Endodermal cell (in vitro differentiated cells): ENCODE data around the gene BCL2L2. TPM values are rescaled to one million over a fixed set of nuclear protein-coding genes. Genes with fewer than 3 reads are reported as not detected.

Experiments used
- DNase-seq: peaks from one replicate; pipeline ENCODE4 v3.0.0-alpha.2; 2017
- H3K27ac ChIP-seq: 2 replicates; pipeline ENCODE4 v1.5.1; 2013; ENCODE audit warnings: mild to moderate bottlenecking, low read depth, low read length, moderate library complexity
- H3K27me3 ChIP-seq: 2 replicates; pipeline ENCODE4 v1.6.1; 2013; ENCODE audit warnings: mild to moderate bottlenecking, low read length, moderate library complexity; ENCODE audit not compliant: insufficient read depth, control insufficient read depth, poor library complexity, severe bottlenecking
- H3K36me3 ChIP-seq: 2 replicates; pipeline ENCODE4 v1.7.0; 2013; ENCODE audit warnings: mild to moderate bottlenecking, low read length, moderate library complexity; ENCODE audit not compliant: control insufficient read depth, insufficient read depth
- H3K4me1 ChIP-seq: one replicate; pipeline ENCODE4 v1.7.0; 2013; ENCODE audit warnings: low read length; ENCODE audit not compliant: control insufficient read depth, insufficient read depth
- H3K4me3 ChIP-seq: 2 replicates; pipeline ENCODE4 v1.5.1; 2013; ENCODE audit warnings: mild to moderate bottlenecking, low read length, moderate library complexity
- H3K9ac ChIP-seq: 2 replicates; pipeline ENCODE4 v1.6.1; 2013; ENCODE audit warnings: mild to moderate bottlenecking, low read length, moderate library complexity; ENCODE audit not compliant: poor library complexity, severe bottlenecking; ENCODE audit errors: extremely low read depth
- H3K9me3 ChIP-seq: 2 replicates; pipeline ENCODE4 v1.6.1; 2013; ENCODE audit warnings: mild to moderate bottlenecking, low read length, moderate library complexity; ENCODE audit not compliant: control insufficient read depth
- H3K27ac Mint-ChIP-seq: 2 replicates; pipeline ENCODE4 v1.8.0; 2020; ENCODE audit warnings: mixed read lengths
- H3K27me3 Mint-ChIP-seq: 2 replicates; pipeline ENCODE4 v1.8.0; 2021; ENCODE audit warnings: mild to moderate bottlenecking, mixed read lengths; ENCODE audit not compliant: insufficient read depth
- H3K36me3 Mint-ChIP-seq: 2 replicates; pipeline ENCODE4 v1.8.0; 2020; ENCODE audit warnings: low read depth, mixed read lengths
- H3K4me1 Mint-ChIP-seq: 2 replicates; pipeline ENCODE4 v1.8.0; 2020; ENCODE audit warnings: mixed read lengths
- H3K4me3 Mint-ChIP-seq: 2 replicates; pipeline ENCODE4 v1.8.0; 2020; ENCODE audit warnings: mild to moderate bottlenecking, moderate library complexity, mixed read lengths
- H3K9me3 Mint-ChIP-seq: 2 replicates; pipeline ENCODE4 v1.8.0; 2020; ENCODE audit warnings: mild to moderate bottlenecking, mixed read lengths
- WGBS, 2 experiments: methylation state at CpG; one replicate each; pipeline versions ENCODE4 v1.1.5 to v1.1.7; 2013; ENCODE audit warnings: missing lambda C conversion rate in 2 of 2, mixed read lengths in 1 of 2; ENCODE audit not compliant: insufficient coverage in 1 of 2, insufficient read length in 1 of 2; 5-methylcytosine and 5-hydroxymethylcytosine counted together
- total RNA-seq, 2 donors: library from RNA; stranded (reverse); fragmentation: NEBNext Ultra II Directional in 1 of 2; extraction: Animal tissue kit (Norgen Biotek cat#: 25700) in 1 of 2; gene quantifications; 2 replicates in 1 of 2; 3 replicates in 1 of 2; pipeline ENCODE4 v1.2.1, GENCODE V29; 2021
- TF ChIP-seq, protein P1 (sequence below): fragments of 200-600 bp; sonication (generic); conservative IDR thresholded peaks from 2 replicates; pipeline ENCODE4 v1.5.0; 2021; ENCODE audit warnings: antibody characterized with exemption, mild to moderate bottlenecking

BCL2L2 gene
- total RNA-seq, 2 donors from 2014 or later: 21.9 to 29.5 TPM

DNA sequence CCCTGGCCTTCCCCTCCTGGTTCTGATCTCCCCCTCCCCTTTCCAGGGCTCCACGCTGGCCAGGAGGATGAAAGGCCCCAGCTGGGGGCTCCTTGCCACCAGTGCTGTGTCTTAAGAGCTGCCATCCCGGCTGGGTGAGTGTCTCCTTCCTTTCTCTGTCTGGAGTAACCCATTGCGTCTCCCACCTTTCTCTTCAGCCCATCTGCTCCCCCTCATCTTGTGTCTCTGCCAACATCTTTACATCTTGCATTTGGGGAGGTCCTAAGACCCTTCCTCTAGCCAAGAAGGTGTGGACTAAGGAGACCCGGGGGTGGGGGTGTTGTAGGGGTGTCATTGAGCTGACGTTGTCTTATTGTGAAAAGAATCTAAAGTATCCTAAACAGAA, 505 bp downstream of the BCL2L2 start:
- Mint-ChIP-seq H3K9me3 (no peaks in the 10 kb centered on the region), H3K36me3 (peaks cover 37% of the 10 kb centered on the region), H3K27ac (peak overlapping the region; percentile 97), H3K4me3 (peak overlapping the region; percentile 92), H3K27me3 (peaks cover 13% of the 10 kb centered on the region), H3K4me1 (peaks cover 15% of the 10 kb centered on the region)
- TF ChIP-seq, protein P1, sequence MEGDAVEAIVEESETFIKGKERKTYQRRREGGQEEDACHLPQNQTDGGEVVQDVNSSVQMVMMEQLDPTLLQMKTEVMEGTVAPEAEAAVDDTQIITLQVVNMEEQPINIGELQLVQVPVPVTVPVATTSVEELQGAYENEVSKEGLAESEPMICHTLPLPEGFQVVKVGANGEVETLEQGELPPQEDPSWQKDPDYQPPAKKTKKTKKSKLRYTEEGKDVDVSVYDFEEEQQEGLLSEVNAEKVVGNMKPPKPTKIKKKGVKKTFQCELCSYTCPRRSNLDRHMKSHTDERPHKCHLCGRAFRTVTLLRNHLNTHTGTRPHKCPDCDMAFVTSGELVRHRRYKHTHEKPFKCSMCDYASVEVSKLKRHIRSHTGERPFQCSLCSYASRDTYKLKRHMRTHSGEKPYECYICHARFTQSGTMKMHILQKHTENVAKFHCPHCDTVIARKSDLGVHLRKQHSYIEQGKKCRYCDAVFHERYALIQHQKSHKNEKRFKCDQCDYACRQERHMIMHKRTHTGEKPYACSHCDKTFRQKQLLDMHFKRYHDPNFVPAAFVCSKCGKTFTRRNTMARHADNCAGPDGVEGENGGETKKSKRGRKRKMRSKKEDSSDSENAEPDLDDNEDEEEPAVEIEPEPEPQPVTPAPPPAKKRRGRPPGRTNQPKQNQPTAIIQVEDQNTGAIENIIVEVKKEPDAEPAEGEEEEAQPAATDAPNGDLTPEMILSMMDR: no peak
- H3K4me3 ChIP-seq: peak overlapping the region; percentile 97
- no peaks in the 10 kb centered on the region for H3K9me3 ChIP-seq
- H3K27me3 ChIP-seq: peaks cover 5% of the 10 kb centered on the region
- peaks cover 39% of the 10 kb centered on the region for H3K36me3 ChIP-seq
- H3K9ac ChIP-seq: peak overlapping the region; percentile 87
- no peak for DNase-seq
- 8 to 10% methylated on average over 2 to 3 of the region's 5 CpGs for WGBS, 2 experiments
- peak overlapping the region; percentile 55 for H3K27ac ChIP-seq
- H3K4me1 ChIP-seq: peaks cover 4% of the 10 kb centered on the region

DNA sequence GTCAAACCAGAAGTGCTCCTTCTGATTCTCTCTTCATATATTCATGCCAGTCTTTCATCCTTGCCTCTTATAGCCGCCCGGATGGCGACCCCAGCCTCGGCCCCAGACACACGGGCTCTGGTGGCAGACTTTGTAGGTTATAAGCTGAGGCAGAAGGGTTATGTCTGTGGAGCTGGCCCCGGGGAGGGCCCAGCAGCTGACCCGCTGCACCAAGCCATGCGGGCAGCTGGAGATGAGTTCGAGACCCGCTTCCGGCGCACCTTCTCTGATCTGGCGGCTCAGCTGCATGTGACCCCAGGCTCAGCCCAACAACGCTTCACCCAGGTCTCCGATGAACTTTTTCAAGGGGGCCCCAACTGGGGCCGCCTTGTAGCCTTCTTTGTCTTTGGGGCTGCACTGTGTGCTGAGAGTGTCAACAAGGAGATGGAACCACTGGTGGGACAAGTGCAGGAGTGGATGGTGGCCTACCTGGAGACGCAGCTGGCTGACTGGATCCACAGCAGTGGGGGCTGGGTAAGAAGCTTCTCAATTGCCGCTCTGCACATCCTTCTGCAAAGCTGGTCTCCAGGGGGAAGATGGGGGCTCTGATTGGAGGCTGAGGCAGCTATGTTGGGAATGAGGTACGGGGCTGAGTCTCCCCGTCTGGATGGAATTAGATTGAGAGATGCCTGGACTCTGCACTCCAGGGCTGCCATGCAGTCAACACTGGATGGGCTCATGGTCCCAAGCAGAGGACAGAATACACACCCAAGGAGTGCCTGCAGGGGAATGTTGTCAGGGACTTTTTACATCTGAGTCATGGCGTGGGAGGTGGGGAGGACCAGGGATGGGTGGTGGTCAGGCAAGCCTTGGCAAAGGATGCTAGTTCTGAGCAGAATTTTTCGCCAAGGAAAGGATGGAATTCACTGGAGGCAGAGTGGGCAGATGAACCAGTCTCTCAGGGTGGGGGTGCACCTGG, 1.3 kb downstream of the BCL2L2 start:
- H3K9ac ChIP-seq: peak overlapping the region; percentile 87
- H3K4me1 ChIP-seq: peaks cover 4% of the 10 kb centered on the region
- H3K4me3 Mint-ChIP-seq: peak overlapping the region; percentile 92
- no peaks in the 10 kb centered on the region for H3K9me3 ChIP-seq
- H3K4me1 Mint-ChIP-seq: peaks cover 15% of the 10 kb centered on the region
- H3K27me3 ChIP-seq: peaks cover 5% of the 10 kb centered on the region
- H3K4me3 ChIP-seq: peak overlapping the region; percentile 97
- H3K9me3 Mint-ChIP-seq: no peaks in the 10 kb centered on the region
- no peak overlapping the region for H3K27ac ChIP-seq
- peaks cover 45% of the 10 kb centered on the region for H3K36me3 Mint-ChIP-seq
- peaks cover 11% of the 10 kb centered on the region for H3K27me3 Mint-ChIP-seq
- H3K27ac Mint-ChIP-seq: peak overlapping the region; percentile 97
- H3K36me3 ChIP-seq: peaks cover 47% of the 10 kb centered on the region
- TF ChIP-seq, protein P1: no peak
- DNase-seq: no peak
- 94 to 97% methylated on average over 12 to 22 of the region's 22 CpGs for WGBS, 2 experiments

DNA sequence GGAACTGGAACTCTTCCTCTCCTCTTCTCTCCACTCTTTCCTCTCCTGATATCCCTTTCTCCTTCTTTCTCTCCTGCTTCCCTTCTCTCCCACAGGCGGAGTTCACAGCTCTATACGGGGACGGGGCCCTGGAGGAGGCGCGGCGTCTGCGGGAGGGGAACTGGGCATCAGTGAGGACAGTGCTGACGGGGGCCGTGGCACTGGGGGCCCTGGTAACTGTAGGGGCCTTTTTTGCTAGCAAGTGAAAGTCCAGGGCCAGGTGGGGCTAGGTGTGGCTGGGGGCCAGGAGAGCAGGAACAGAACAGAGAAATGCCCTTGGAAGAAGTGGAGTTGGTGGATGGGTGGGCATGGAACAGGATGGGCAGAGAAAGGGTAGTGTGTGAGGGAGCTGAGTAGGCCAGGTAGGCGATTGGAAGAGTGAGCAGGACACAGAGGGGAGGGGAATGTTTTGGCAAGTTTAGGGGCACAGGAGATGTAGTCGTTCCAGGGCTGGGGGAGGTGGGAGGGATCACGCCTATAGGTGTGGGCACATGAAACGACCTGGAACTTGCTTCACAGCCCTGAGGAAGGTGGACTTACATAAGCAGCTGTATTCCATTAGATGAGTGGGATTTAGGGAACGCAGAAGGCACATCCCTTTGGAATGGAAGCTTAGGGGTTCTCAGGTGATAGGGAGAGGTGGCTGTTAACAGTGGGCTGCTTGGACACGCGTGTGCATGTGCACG, 2.2 kb downstream of the BCL2L2 start:
- H3K36me3 ChIP-seq: peaks cover 52% of the 10 kb centered on the region
- DNase-seq: no peak
- Mint-ChIP-seq H3K4me3 (peak overlapping the region; percentile 92), H3K36me3 (peaks cover 49% of the 10 kb centered on the region), H3K4me1 (peaks cover 15% of the 10 kb centered on the region), H3K27me3 (peaks cover 4% of the 10 kb centered on the region), H3K27ac (no peak overlapping the region), H3K9me3 (no peaks in the 10 kb centered on the region)
- no peak overlapping the region for H3K27ac ChIP-seq
- H3K9ac ChIP-seq: no peak overlapping the region
- H3K9me3 ChIP-seq: no peaks in the 10 kb centered on the region
- peak overlapping the region; percentile 97 for H3K4me3 ChIP-seq
- peaks cover 3% of the 10 kb centered on the region for H3K27me3 ChIP-seq
- WGBS, 2 experiments: 93 to 95% methylated on average over 8 to 17 of the region's 17 CpGs
- H3K4me1 ChIP-seq: peaks cover 4% of the 10 kb centered on the region
- TF ChIP-seq, protein P1: no peak
